Pons (tissue), 1 donor: ENCODE results near the gene BRICD5.

ENCODE experiments used
- DNase-seq: peaks from one replicate; pipeline ENCODE4 v3.0.0-alpha.2; 2016; ENCODE audit warnings: low spot score

BRICD5 gene

DNA sequence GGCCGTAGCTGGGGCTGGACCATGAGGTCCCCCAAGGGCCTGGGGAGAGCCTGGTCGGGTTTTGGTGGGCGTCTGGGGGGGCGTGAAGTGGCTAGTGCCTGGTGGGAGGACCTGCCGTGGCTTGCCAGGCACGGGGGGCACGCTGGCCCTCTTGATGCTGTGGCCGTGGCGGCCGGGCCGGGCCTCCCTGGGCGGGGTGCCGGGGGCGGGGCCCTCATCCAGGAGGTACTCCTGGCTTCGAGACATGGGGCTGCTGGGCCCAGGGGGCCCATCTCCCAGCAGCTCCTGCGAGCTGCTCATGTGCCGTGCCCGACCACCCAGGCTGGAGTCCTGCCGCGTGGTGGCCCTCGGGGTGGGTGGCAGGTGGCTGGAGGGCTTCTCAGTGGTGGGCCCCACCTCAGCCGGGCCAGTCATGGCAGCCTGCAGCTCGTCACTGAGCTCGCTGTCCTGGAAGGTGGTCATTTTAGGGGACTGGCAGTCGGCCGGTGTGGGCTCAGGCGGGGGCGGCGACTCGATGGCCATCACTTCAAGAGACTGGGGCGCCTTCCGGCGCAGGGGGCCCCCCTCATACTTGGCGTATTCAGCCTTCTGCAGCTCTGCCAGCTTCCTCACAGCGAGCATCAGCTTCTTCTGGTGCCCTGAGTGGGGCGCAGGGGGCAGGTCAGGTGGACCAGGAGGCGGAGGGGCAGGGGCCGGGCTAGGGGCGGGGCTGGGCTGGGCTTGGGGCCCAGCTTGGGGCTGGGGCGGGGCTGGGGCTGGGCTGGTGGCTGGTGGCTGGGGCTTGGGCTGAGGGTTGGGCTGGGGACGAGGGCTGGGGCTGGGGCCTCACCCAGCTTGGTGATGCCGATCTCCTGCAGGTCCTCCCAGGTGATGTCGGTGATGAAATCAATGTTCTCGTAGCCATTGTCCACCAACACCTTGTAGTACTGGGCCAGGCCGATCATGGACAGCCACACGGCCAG is 29.4 kb downstream of the BRICD5 start:
- DNase-seq, result no peak

DNA sequence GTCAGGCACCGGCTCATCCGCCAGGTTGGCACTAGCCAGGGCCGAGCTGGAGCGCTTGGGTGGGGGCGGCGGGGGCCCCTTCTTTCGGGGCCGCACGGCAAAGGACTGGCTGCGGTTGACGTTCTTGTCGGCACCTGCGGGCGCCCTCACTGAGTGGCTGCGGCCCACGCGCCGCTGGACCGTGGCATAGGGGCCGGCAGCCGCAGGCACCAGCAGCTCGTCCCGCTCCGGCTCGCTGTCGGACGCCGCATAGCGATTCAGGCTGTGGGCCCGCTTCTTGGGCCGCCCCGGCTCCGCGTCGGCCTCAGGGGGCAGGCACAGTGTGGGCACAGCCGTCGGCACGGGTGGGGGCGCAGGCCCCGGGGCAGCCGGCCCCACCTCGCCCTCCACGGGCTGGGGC is 30.2 kb downstream of the BRICD5 start:
- no peak for DNase-seq

DNA sequence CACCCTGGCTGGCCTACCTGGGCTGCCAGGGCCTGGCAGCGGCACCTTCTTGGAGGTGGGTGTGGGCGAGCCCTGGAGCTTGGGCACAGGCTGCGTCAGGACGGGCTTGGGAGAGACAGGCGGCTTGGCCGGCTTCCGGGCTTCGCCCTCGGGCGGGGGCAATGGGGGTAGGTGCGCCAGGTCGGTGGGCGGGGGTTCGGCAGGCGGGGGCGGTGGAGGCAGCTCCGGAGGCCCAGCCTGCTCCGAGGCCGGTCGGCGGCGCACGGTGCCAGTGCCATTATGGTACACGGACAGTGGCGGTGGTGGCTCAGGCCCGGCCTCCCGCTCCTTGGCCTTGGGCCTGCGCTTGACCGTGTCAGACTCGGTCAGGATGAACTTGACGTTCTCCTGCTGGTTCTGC is 31.1 kb downstream of the BRICD5 start:
- DNase-seq, result no peak

DNA sequence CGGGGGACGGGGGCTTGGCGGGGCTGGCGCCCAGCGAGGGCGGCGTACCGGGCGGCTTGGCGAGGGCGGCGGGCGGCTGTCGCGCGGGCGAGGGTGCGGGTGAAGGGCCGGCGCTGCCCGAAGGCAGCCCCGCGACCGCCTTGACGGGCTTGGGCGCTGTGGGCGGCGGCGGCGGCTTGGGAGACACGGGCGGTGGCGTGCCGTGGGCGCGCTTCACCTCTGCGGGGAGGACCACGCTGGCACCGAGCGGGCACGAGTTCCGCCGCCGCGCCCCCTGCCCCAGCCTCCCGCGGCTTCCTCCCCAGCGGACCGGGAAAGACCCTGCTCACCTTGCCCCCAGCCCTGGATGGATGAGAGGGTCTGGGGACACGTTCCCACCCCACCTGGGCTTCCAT is 31.6 kb downstream of the BRICD5 start:
- DNase-seq, result no peak

DNA sequence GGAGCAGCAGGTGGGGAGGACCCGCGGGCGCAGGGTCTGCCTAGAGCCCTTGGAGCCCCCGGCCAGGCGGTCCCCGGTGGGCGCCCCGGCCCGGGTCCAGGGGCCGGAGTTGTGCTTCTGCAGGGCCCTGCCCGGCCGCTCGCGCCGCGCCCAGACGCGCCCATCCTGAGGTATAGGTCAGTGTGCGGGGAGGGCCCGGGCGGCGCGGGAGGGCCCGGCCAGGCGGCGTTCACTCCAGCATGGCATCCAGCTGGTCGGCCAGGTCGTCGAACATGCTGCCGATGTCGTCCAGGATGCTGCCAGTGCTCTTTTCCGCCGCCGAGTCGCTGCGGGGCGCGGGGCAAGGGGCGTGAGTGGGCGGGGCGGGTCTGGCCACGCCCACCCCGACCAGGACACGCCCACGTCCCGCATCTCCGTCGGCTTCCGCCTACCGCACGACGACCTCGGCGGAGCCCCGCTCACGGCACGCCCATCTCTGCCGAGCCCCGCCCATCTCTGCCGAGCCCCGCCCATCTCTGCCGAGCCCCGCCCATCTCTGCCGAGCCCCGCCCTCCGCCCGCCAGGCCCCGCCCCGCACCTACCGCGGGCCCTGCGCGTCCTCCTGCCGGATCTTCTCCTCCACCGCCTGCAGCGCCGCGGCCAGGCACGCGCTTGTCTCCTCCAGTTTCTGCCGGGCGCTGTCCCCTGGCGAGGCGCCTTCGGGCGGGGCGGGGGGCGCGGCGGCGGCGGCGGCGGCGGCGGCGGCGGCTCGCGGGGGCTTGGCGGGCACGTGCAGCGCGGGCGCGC is 32.1 kb downstream of the BRICD5 start:
- DNase-seq, result no peak

DNA sequence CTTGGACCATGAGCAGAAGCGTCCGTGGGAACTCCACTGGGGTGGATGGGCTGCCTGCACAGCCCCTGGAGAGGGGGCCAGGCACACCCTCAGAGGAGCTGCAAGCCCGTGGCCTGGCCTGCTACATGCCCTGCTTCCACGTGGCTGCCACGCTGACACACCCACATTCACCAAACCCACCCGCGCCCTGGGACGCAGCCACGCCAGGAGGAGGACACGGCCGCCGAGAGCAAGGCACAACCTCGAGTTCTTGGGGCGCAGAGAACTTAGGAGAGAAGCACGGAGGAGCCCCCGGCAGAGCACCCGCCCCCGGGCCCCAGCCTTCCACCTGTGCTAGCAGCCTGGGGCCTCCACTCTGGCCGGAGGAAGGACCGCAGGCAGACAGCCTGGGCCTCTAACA is 33.1 kb downstream of the BRICD5 start:
- no peak for DNase-seq

DNA sequence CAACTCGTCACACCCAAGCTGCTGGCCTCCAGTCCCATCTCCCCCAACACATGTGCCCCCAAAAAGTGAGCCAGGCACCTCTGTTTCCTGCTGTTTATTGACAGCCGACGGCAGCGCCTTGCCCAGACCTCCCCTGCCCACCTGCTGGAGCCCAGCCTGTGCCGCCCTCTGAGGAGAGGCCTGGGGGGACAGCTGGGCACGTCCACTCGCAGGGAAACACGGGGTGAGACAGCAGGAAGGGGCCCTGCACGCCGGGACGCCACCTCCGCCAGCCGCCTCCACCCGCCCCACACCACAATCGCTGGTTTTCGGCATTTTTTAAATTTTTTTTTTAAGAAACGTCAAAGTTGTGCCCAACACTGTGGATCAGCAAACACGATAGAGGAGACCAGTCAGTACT is 33.6 kb downstream of the BRICD5 start:
- DNase-seq, result no peak

DNA sequence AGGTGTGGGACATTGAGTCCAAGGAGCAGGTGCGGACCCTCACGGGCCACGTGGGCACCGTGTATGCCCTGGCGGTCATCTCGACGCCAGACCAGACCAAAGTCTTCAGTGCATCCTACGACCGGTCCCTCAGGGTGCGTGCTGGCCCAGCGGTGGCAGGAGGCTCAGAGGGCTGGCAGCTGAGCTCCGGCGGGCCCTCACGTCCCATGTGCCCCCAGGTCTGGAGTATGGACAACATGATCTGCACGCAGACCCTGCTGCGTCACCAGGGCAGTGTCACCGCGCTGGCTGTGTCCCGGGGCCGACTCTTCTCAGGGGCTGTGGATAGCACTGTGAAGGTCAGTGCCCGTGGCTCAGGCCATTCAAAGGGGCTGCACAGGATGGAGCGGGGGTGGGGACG is 34.6 kb downstream of the BRICD5 start:
- DNase-seq, result no peak

DNA sequence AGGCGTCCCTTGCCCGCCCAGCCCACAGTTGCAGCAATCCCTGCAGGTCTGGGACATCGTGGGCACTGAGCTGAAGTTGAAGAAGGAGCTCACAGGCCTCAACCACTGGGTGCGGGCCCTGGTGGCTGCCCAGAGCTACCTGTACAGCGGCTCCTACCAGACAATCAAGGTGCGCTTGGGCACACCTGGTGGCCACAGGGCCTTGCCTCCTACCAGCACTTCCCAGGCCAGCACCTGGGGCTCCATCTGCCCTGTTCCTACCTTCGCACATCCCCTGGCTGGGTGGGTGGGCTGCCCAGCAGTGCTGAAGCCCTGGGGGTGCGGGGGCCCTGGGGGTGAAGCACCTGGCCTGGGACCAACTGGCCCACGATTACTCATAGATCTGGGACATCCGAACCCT is 35.2 kb downstream of the BRICD5 start:
- DNase-seq, result no peak

DNA sequence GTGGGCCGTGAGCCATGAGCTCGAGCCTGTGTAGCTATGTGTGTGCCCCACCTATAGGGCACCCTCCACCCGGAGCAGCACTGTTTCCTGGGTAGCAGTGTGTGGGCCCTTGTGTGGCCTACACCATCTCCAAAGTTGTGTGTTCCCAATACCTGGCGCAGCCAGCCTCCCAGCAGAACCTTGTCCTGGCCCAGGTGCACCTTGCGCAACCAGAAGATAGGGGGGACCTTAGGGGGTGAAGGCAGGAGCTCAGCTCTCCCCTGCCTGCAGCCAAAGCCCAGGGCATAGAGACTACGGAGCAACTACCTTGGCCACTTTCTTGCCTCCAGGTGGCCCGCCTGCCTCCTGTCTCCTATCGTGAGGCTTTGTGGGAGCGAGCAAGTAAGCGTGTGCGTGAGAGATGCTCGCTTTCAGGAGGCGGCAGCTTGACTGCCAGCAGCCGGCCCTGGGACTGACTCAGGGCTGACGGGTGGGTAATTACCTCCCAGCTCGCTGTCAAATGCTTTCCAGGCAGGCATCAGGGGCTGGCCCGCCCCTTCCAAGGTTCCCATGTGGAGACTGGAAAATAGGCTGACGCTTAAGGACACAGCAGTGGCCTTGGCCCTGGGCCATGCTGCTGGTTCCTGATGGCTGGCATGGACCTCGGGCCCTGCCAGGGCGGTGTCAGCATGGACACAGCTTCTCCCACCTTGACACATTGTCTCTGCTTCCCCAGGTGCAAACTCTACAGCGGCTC is 36.1 kb downstream of the BRICD5 start:
- no peak for DNase-seq

DNA sequence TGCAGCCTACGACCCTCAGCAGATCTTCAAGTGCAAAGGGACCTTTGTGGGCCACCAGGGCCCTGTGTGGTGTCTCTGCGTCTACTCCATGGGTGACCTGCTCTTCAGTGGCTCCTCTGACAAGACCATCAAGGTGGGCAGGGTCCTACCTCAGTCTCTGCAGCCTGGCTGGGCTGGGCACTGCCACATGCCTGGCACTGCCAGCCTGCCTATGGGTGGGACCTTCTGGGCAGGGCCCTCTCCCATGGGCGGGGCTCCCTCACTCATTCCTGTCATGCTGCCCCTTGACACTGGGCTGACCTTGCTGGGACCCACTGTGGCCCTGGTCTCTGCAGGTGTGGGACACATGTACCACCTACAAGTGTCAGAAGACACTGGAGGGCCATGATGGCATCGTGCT is 36.7 kb downstream of the BRICD5 start:
- DNase-seq, result no peak

DNA sequence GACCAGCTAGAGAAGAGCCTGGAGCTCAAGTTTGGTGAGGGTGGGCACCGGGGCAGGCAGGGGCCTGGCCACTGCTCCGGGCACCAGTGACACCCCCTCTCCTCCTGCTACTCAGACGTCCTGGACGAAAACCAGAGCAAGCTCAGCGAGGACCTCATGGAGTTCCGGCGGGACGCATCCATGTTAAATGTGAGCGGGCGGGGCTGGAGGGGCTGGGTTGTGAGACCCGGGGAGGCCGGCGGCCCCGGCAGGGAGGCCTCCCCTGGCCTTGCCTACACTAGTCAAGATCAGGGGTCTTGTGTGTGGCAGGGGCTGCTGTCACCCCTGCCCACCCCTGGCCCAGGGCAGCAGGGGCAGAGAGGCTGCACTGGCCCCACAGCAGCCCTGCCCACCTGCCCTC is 37.3 kb downstream of the BRICD5 start:
- no peak for DNase-seq

DNA sequence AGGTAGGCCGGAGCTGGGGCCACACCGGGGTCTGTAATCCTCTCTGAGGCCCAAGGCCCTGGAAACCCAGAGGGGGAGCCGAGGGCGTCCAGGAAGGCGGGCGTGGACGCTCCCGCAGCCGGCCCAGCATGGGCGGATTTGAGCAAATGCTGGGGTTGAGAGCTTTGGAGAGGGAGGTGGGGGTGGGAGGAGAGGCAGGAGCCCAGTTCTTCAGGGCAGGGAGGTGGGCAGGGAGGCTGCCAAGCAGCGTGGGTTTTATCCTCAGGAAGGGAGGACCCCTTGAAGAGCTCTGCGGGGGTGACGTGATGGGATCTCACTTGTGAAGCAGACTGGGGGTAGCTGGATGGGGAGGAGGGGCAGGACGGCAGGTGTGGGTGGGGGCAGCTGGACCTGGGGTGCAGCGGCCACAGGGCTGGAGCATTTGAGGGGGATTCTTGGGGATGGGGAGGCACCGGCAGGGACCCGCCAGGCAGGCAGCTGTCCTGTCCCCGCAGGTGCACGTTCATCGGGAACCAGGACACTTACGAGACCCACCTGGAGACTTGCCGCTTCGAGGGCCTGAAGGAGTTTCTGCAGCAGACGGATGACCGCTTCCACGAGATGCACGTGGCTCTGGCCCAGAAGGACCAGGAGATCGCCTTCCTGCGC is 37.9 kb downstream of the BRICD5 start:
- DNase-seq, result no peak

DNA sequence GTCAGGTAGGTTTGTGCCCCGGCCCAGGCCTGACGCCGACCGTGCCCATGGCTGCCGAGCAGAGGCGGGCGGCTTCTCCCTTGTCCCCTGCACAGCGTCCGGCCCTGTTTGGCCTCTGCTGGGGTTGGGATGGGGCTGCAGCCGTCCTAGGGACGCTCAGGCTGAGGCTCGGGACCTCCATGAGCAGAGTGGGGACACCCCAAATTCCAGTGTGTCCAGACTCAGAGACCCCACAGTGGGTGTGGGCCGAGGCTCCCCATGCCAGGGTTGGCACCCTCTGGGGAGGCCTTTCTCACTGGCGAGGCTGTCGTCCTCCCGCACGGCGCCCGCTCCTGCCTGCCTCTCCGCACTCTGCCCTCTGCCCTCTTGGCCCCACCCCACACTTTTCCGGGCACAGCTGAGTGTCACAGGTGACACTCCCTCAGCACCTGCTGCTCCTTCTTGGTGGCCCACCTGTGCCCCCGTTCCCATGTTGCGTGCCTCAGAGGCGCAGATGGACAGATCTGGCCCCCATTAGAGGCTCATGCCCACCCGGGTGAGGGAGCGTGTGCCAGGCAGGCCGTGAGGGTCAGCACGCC is 39.0 kb downstream of the BRICD5 start:
- DNase-seq, result no peak

DNA sequence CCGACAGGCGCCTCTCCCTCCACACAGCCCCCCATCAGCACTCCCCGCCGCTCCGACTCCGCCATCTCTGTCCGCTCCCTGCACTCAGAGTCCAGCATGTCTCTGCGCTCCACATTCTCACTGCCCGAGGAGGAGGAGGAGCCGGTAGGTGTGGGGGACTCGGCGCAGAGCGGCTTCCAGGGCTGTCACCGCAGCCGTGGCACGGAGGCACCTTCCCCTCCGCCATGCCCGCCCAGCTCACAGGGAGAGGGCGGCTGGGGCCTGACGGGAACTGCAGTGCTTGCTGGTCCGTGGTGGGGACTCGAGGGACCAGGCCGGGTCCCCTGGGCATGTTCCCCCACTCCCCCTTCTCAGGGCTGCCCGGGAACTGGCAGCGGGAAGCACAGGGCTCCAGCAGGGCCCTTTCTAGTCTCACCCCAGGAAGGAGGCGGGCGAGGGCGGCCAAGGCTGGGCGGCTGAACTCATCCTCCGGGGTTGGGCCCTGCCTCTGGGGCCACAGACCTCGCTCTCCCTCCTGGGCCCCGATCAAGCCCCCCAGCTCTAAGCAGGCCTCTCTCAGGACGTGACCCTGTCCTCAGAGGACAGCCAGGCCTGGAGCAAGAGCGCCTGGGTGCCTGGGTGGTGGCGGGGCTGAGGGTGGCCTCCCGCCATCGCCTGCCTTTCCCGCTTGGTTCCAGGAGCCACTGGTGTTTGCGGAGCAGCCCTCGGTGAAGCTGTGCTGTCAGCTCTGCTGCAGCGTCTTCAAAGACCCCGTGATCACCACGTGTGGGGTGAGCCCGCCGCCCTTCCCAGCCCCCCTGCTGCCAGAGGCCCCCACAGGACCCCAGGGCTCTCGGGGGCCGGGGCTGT is 39.9 kb downstream of the BRICD5 start:
- no peak for DNase-seq

DNA sequence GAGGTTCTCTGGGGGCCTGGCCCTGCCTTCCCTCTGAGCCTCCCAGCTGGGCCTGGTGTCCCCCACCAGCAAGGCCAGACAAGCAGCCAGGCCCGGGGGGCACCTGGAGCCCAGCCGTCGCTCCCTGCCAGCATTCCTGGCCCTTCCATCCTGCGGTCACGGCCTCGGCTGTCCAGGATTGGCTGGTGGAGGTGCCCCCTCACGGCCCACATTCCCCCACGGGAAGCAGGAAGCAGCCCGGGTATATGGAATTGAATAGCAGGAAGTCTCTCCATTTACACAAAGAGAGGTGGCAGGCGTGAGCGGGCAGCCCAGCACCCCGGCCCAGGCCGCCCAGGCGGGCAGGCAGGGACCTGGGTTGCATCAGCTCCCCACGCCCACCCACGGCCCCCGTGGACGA is 40.6 kb downstream of the BRICD5 start:
- DNase-seq, result no peak

DNA sequence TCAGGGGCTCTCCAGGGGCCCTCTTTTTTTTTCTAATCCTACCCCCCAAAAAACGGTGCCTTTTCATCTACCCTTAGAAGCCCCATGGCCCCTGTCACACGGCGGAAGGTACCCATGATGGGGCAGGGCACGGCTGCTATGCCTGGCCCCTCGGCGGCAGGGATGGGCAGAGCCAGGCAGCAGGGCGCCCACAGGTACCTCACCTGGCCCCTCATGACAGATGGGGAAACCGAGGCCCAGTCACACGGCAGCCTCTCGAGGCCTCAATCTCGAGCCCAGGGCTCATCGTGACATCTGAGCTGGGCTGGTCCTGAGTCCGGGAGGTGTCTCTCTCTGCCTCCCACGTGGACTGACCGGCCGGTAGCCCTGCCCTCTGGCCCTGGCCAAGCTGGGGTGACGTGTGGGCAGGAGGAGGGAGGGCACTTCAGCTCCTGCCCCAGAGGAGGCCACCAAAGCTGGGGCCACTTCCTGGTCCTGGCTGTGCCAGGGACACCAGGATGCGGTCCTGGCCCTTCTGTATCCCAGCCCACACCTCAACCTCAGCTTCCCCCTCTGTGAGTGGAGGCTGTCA is 43.5 kb downstream of the BRICD5 start:
- no peak for DNase-seq

DNA sequence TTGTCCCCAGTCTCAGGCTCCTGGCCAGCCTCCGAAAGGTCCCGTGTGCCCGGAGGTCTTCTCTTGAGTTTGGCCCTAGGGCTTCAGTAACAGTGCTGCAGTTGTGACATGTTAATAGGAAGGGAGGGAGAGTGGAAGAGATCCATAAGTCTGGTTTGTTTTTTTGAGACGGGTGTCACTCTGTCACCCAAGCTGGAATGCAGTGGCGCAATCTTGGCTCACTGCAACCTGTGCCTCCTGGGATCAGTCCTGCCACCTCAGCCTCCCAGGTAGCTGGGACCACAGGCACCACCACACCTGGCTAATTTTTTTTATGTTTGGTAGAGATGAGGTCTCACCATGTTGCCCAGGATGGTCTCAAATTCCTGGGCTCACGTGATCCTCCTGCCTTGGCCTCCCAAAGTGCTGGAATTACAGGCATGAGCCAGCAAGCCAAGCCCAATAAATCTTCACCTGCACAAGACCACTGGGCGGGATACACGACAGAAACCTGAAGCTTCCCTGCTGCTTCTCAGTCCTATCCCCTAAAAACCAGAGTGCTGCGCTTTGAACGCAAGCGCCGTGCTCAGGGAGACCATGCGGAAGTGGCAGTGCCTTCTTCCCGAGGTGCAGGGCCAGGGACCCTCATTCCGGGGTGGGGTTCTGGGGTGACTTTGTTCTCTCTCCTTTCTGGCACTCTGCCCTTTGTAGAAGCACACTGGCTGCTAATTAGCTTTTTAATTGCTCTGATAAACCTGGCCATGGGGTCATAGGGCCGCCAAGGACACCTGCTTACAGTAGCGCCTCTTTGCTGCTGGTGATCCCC is 44.2 kb downstream of the BRICD5 start:
- no peak for DNase-seq

DNA sequence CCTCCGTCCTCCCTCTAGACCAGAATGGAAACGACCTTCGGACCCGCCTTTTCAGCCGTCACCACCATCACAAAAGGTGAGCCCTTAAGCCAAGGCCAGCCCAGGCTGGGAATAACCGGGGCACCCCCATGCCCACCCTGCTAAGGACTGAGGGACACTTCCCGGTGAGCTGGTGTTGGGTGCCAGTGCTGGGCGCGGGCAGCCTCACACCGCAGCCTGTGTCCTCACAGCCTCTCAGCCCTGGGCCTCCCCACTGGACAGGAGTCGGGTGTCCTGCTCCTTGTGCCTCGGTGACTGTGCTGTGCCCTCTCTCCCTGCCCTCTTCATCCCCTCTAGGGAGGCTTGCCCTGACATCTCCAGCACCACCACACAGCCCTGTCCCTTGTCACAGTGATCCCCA is 44.8 kb downstream of the BRICD5 start:
- DNase-seq, result no peak
